ENCODE measurements around the gene LRFN2.

The LRFN2 gene

DNA sequence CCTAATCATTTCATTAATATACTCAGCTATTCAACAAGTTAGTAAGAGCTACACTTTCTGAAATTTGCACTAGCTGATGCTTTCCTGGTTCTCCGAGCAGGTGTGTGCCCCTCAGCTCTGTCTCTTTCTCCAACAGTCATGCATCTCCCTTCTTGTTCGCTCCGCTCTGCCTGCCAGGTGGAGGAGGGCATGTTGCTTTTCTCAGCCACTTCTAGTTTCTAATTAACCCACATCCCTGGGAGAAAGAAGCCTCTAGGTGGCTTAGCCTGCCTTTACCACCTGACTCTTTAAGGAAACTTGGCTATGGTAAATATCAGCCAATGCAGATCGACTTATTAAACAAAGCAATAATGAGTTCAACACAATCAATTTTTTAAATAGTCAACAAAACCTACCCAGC is 34.2 kb downstream of the LRFN2 start:
- Histone ChIP-seq H3K9me3 (ENCODE audit: control insufficient read depth in 1 of 2, low read length in 2 of 2) (no peaks in the 10 kb centered on the region), H3K27ac (ENCODE audit: low read depth, low read length) (no peak overlapping the region), H3K9ac (ENCODE audit: low read depth in 1 of 2, low read length in 2 of 2) (no peak overlapping the region), H3K4me1 (ENCODE audit: control insufficient read depth in 1 of 2, insufficient read depth in 2 of 2, low read length in 2 of 2) (no peaks in the 10 kb centered on the region), H3K27me3 (ENCODE audit: control insufficient read depth in 1 of 2, insufficient read depth in 2 of 2, low read length in 2 of 2) (no peaks in the 10 kb centered on the region), H3K4me3 (ENCODE audit: low read depth in 1 of 2, low read length in 2 of 2) (no peak overlapping the region), H3K36me3 (ENCODE audit: control insufficient read depth in 1 of 2, insufficient read depth in 2 of 2, low read length in 2 of 2) (no peaks in the 10 kb centered on the region)

DNA sequence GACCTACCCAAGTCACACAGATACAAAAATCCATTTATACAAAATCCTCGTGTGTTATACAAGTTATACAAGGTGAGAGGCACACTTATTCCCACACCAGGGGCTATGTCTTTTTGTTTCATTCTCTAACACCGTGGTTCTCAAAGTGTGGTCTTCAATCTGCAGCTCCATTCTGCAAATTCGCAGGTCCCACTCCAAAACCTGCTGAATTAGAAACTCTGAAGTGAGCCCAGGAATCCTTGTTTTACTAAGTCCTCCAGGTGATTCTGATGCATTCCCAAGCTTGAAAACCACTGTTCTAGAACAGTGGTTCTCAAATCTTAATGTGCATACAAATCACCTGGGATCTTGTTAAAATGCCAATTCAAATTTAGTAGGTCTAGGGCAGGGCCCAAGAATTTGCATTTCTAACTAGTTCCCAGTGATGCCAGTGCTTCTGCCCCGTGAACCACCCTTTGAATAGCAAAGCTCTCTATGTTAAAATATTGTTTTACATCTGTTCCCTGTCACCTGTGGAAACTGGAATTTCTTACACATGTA is 35.1 kb downstream of the LRFN2 start:
- H3K36me3 ChIP-seq (ENCODE audit: control insufficient read depth in 1 of 2, insufficient read depth in 2 of 2, low read length in 2 of 2): no peaks in the 10 kb centered on the region
- H3K27me3 ChIP-seq (ENCODE audit: control insufficient read depth in 1 of 2, insufficient read depth in 2 of 2, low read length in 2 of 2): no peaks in the 10 kb centered on the region
- no peak overlapping the region for H3K27ac ChIP-seq (ENCODE audit: low read depth, low read length)
- H3K9me3 ChIP-seq (ENCODE audit: control insufficient read depth in 1 of 2, low read length in 2 of 2): no peaks in the 10 kb centered on the region
- no peaks in the 10 kb centered on the region for H3K4me1 ChIP-seq (ENCODE audit: control insufficient read depth in 1 of 2, insufficient read depth in 2 of 2, low read length in 2 of 2)
- no peak overlapping the region for H3K9ac ChIP-seq (ENCODE audit: low read depth in 1 of 2, low read length in 2 of 2)
- H3K4me3 ChIP-seq (ENCODE audit: low read depth in 1 of 2, low read length in 2 of 2): no peak overlapping the region

DNA sequence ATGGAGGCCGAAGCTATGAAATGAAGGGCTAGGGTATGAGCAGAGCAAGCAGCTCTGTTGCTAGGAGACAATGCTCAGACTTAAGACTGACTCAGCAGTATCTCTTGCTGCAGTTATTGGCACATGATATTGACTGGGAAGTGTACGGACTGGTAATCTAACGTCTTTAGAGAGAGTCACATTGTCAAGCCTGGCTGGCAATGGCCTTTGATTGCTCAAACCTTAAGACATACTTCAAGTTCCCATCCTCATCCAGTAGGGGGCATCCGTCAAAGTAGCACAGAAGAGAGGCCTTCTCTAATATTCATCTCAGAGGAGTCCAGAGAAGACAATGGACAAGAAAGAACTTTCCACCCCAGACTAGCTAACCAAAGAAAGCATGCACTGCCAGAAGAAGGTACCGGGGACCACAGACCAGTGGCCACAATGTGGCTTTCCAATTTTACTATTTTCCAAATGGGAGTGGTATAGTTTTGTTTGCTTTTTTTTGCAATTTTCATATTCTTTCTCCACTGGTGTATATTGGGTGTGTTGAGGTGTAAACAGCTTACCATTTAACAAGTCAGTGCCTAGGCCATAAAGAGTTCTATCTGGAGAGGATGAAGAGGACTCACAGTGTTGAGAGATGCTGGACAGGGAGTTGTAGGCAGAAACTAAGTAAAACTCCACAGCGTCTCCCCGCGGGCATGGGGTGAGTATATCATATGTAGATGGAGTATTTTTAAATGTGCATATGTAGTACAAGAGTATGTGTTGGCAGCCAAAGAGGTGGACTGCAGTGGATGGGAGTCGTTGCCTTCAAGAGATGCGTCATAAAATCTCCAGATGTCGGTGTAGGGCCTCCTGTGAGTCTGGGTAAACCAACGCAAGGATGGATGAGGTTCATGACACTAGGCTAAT is 36.7 kb downstream of the LRFN2 start:
- no peak overlapping the region for H3K27ac ChIP-seq (ENCODE audit: low read depth, low read length)
- no peaks in the 10 kb centered on the region for H3K36me3 ChIP-seq (ENCODE audit: control insufficient read depth in 1 of 2, insufficient read depth in 2 of 2, low read length in 2 of 2)
- H3K4me3 ChIP-seq (ENCODE audit: low read depth in 1 of 2, low read length in 2 of 2): no peak overlapping the region
- H3K9ac ChIP-seq (ENCODE audit: low read depth in 1 of 2, low read length in 2 of 2): no peak overlapping the region
- H3K9me3 ChIP-seq (ENCODE audit: control insufficient read depth in 1 of 2, low read length in 2 of 2): no peaks in the 10 kb centered on the region
- H3K27me3 ChIP-seq (ENCODE audit: control insufficient read depth in 1 of 2, insufficient read depth in 2 of 2, low read length in 2 of 2): no peaks in the 10 kb centered on the region
- H3K4me1 ChIP-seq (ENCODE audit: control insufficient read depth in 1 of 2, insufficient read depth in 2 of 2, low read length in 2 of 2): no peaks in the 10 kb centered on the region

DNA sequence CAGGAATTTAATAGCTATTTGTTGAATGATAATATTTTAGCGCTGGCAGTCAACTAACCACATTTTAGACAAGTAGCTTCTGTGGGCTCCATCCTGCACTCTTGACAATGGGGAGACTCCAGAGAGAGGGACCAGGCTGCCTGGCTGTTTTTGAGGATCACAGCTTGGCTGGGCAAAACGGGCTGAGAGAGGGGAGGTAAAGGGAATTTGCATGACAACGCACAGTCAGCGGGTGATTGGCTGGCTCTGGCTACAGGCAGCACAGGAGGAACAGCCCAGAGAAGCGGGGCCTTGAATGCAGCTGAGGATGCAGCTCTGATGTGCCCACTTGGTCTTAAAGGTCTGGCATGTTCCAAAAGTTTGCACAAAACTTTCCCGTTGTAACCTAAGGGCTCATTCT is 41.2 kb downstream of the LRFN2 start:
- H3K9me3 ChIP-seq (ENCODE audit: control insufficient read depth in 1 of 2, low read length in 2 of 2): no peaks in the 10 kb centered on the region
- H3K4me3 ChIP-seq (ENCODE audit: low read depth in 1 of 2, low read length in 2 of 2): no peak overlapping the region
- H3K27ac ChIP-seq (ENCODE audit: low read depth, low read length): no peak overlapping the region
- no peaks in the 10 kb centered on the region for H3K4me1 ChIP-seq (ENCODE audit: control insufficient read depth in 1 of 2, insufficient read depth in 2 of 2, low read length in 2 of 2)
- no peaks in the 10 kb centered on the region for H3K36me3 ChIP-seq (ENCODE audit: control insufficient read depth in 1 of 2, insufficient read depth in 2 of 2, low read length in 2 of 2)
- H3K9ac ChIP-seq (ENCODE audit: low read depth in 1 of 2, low read length in 2 of 2): no peak overlapping the region
- peaks cover 0 to under 1% of the 10 kb centered on the region in 2 donors for H3K27me3 ChIP-seq (ENCODE audit: control insufficient read depth in 1 of 2, insufficient read depth in 2 of 2, low read length in 2 of 2)

DNA sequence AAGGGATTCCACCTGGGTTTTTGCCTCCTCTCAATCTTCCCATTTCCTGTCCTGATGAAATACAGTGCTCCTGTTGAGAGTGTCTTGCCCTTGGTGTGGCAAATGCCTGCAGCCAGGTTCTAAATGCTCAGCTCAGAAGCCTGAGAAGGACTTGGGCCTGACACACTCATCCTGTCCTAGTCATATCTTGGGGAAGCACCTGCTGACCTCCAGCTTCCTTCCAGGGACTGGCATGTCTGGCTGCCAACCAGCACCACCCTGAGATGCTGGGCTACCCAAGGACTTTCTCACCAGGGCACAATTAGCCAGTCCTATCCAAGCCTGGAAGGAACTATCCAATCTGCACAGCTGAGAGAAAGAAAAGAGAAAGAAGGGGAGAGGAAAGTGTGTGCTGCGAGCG is 43.4 kb downstream of the LRFN2 start:
- no peak overlapping the region for H3K27ac ChIP-seq (ENCODE audit: low read depth, low read length)
- H3K36me3 ChIP-seq (ENCODE audit: control insufficient read depth in 1 of 2, insufficient read depth in 2 of 2, low read length in 2 of 2): no peaks in the 10 kb centered on the region
- no peaks in the 10 kb centered on the region for H3K4me1 ChIP-seq (ENCODE audit: control insufficient read depth in 1 of 2, insufficient read depth in 2 of 2, low read length in 2 of 2)
- H3K4me3 ChIP-seq (ENCODE audit: low read depth in 1 of 2, low read length in 2 of 2): no peak overlapping the region
- H3K27me3 ChIP-seq (ENCODE audit: control insufficient read depth in 1 of 2, insufficient read depth in 2 of 2, low read length in 2 of 2): peaks cover 0 to 10% of the 10 kb centered on the region in 2 donors
- H3K9me3 ChIP-seq (ENCODE audit: control insufficient read depth in 1 of 2, low read length in 2 of 2): no peaks in the 10 kb centered on the region
- H3K9ac ChIP-seq (ENCODE audit: low read depth in 1 of 2, low read length in 2 of 2): no peak overlapping the region

DNA sequence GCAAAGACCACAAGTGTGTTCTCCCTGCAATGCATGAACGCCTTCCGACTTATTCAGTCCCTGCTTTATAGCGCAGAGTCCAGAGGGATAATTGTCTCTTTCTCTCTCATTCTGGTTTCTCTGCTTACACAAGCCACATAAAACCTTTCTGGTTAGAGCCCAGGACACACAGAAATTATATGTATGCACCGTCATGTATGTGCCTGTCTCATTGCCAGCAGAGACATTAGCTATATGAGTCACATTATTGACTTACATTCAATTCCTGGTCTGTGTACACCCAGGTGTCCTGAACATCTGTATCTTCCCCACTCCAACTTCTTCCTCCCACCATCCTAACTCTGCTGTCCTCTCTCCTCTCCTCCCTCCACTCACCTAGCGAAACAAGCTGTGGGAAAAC is 44.0 kb downstream of the LRFN2 start:
- H3K4me3 ChIP-seq (ENCODE audit: low read depth in 1 of 2, low read length in 2 of 2): no peak overlapping the region
- H3K9ac ChIP-seq (ENCODE audit: low read depth in 1 of 2, low read length in 2 of 2): no peak overlapping the region
- peaks cover 0 to 10% of the 10 kb centered on the region in 2 donors for H3K27me3 ChIP-seq (ENCODE audit: control insufficient read depth in 1 of 2, insufficient read depth in 2 of 2, low read length in 2 of 2)
- H3K4me1 ChIP-seq (ENCODE audit: control insufficient read depth in 1 of 2, insufficient read depth in 2 of 2, low read length in 2 of 2): no peaks in the 10 kb centered on the region
- no peaks in the 10 kb centered on the region for H3K9me3 ChIP-seq (ENCODE audit: control insufficient read depth in 1 of 2, low read length in 2 of 2)
- no peak overlapping the region for H3K27ac ChIP-seq (ENCODE audit: low read depth, low read length)
- H3K36me3 ChIP-seq (ENCODE audit: control insufficient read depth in 1 of 2, insufficient read depth in 2 of 2, low read length in 2 of 2): no peaks in the 10 kb centered on the region

DNA sequence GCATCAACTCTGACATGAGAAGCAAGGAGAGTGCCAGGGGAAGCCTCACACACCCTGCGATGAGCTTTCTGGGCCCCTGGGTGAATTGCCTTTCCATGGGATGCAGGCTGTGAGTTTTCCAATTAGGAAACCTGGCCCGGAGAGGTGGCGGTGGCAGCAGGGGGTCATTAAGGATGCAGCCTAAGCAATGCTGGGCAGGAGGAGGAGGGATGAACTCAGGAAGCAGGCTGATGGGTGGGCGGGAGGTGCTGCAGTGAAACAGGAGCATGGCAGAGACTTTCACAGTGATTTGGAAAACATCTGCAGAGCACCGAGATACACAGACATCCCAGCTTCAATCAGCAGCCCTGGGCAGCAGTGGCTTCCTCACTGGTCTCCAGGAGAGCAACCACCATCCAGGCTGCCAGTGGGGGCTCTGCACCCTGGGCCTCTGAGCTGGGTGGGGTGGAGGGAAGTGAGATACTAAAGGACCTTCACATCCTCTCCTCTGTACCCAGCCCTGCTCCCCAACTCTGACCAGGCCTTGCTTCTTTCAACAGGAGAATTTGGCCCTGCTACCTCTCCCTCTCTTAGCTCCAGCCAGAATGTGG is 44.9 kb downstream of the LRFN2 start:
- Histone ChIP-seq H3K27me3 (ENCODE audit: control insufficient read depth in 1 of 2, insufficient read depth in 2 of 2, low read length in 2 of 2) (peaks cover 0 to 14% of the 10 kb centered on the region in 2 donors), H3K9ac (ENCODE audit: low read depth in 1 of 2, low read length in 2 of 2) (no peak overlapping the region), H3K9me3 (ENCODE audit: control insufficient read depth in 1 of 2, low read length in 2 of 2) (no peaks in the 10 kb centered on the region), H3K4me1 (ENCODE audit: control insufficient read depth in 1 of 2, insufficient read depth in 2 of 2, low read length in 2 of 2) (no peaks in the 10 kb centered on the region), H3K36me3 (ENCODE audit: control insufficient read depth in 1 of 2, insufficient read depth in 2 of 2, low read length in 2 of 2) (no peaks in the 10 kb centered on the region), H3K27ac (ENCODE audit: low read depth, low read length) (no peak overlapping the region), H3K4me3 (ENCODE audit: low read depth in 1 of 2, low read length in 2 of 2) (no peak overlapping the region)

DNA sequence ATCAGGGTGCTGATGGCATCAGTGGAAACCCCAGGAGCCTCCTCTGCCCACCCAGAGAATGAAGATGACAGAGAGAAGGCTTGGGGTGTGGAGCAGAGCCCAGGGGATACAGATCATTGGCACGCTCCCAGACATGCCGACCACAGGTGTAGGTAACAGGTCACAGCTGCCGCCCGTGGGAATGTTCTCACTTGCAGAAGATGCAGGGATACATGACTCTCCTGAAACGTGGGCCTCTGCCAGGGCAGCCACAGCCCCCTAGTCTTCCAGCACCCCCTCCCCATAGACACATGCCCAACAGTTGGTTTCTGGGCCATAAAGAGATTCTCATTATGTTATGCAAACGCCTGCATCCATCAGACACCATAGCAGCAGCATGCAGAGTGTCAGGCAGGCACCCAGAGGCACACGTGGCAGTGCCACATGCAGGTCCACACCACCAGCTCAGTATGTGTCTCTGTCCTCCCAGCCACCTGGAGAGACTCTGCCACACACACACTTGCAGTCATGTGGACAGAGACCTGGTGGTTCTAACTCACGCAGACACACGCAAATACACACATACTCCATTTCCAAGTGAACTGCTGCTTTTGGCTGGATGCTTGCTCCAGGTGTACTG is 45.5 kb downstream of the LRFN2 start:
- Histone ChIP-seq H3K27ac (ENCODE audit: low read depth, low read length) (no peak overlapping the region), H3K9ac (ENCODE audit: low read depth in 1 of 2, low read length in 2 of 2) (no peak overlapping the region), H3K9me3 (ENCODE audit: control insufficient read depth in 1 of 2, low read length in 2 of 2) (no peaks in the 10 kb centered on the region), H3K4me1 (ENCODE audit: control insufficient read depth in 1 of 2, insufficient read depth in 2 of 2, low read length in 2 of 2) (no peaks in the 10 kb centered on the region), H3K36me3 (ENCODE audit: control insufficient read depth in 1 of 2, insufficient read depth in 2 of 2, low read length in 2 of 2) (no peaks in the 10 kb centered on the region), H3K27me3 (ENCODE audit: control insufficient read depth in 1 of 2, insufficient read depth in 2 of 2, low read length in 2 of 2) (peaks cover 0 to 14% of the 10 kb centered on the region in 2 donors), H3K4me3 (ENCODE audit: low read depth in 1 of 2, low read length in 2 of 2) (no peak overlapping the region)

DNA sequence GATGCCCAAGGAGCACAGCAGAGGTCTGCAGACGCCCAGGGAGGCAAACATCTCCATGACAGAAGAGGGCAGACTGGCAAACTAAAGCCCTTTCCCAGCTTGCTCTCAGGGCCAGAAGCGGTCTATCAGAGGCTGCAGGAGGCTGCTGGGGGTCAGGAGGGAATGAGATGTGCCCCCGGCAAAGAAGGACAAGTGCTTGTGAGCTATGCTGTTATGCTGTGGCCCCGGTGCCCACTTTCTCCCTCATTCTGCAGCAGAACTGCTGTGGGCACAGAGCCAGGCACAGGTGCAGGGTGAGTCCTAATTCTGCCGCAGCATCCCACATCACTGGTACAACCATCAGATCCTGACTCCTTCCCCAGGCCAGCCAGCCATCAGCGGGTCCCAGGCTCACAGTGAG is 46.4 kb downstream of the LRFN2 start:
- Histone ChIP-seq H3K27ac (ENCODE audit: low read depth, low read length) (no peak overlapping the region), H3K36me3 (ENCODE audit: control insufficient read depth in 1 of 2, insufficient read depth in 2 of 2, low read length in 2 of 2) (no peaks in the 10 kb centered on the region), H3K9ac (ENCODE audit: low read depth in 1 of 2, low read length in 2 of 2) (no peak overlapping the region), H3K4me3 (ENCODE audit: low read depth in 1 of 2, low read length in 2 of 2) (no peak overlapping the region), H3K27me3 (ENCODE audit: control insufficient read depth in 1 of 2, insufficient read depth in 2 of 2, low read length in 2 of 2) (peaks cover 0 to 14% of the 10 kb centered on the region in 2 donors), H3K4me1 (ENCODE audit: control insufficient read depth in 1 of 2, insufficient read depth in 2 of 2, low read length in 2 of 2) (no peaks in the 10 kb centered on the region), H3K9me3 (ENCODE audit: control insufficient read depth in 1 of 2, low read length in 2 of 2) (no peaks in the 10 kb centered on the region)

DNA sequence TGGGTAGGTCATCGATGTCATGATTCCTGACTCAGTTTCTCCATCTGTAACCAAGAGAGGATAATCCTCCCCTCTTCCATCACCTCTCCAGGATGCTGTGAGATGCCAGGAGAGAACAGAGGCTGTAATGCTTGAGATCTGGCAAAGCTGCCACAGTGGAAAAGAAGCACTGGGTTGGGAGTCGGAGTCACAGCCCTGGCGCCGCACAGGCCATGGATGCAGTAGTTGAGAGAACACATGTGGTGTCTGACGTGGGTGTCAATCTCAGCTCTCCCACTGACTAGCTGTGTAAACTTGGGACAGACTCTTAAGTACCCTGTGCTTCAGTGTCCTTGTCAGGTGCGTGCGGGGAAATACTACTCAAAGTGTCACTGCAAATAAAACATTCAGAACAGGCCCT is 47.3 kb downstream of the LRFN2 start:
- no peaks in the 10 kb centered on the region for H3K4me1 ChIP-seq (ENCODE audit: control insufficient read depth in 1 of 2, insufficient read depth in 2 of 2, low read length in 2 of 2)
- no peak overlapping the region for H3K27ac ChIP-seq (ENCODE audit: low read depth, low read length)
- H3K4me3 ChIP-seq (ENCODE audit: low read depth in 1 of 2, low read length in 2 of 2): no peak overlapping the region
- no peak overlapping the region for H3K9ac ChIP-seq (ENCODE audit: low read depth in 1 of 2, low read length in 2 of 2)
- H3K9me3 ChIP-seq (ENCODE audit: control insufficient read depth in 1 of 2, low read length in 2 of 2): no peaks in the 10 kb centered on the region
- peaks cover 0 to 14% of the 10 kb centered on the region in 2 donors for H3K27me3 ChIP-seq (ENCODE audit: control insufficient read depth in 1 of 2, insufficient read depth in 2 of 2, low read length in 2 of 2)
- H3K36me3 ChIP-seq (ENCODE audit: control insufficient read depth in 1 of 2, insufficient read depth in 2 of 2, low read length in 2 of 2): no peaks in the 10 kb centered on the region
